IPS-18c (cell line): ENCODE data around the gene XRN2.

Experiments
- H3K4me3 ChIP-seq: 2 replicates; pipeline ENCODE4 v1.7.0; 2013; ENCODE audit warnings: low read depth, mild to moderate bottlenecking, low read length, moderate library complexity; ENCODE audit not compliant: insufficient read depth
- H3K9me3 ChIP-seq: one replicate; pipeline ENCODE4 v1.6.1; 2013; ENCODE audit warnings: mild to moderate bottlenecking, low read length, moderate library complexity; ENCODE audit not compliant: control insufficient read depth, insufficient read depth

XRN2 gene

DNA sequence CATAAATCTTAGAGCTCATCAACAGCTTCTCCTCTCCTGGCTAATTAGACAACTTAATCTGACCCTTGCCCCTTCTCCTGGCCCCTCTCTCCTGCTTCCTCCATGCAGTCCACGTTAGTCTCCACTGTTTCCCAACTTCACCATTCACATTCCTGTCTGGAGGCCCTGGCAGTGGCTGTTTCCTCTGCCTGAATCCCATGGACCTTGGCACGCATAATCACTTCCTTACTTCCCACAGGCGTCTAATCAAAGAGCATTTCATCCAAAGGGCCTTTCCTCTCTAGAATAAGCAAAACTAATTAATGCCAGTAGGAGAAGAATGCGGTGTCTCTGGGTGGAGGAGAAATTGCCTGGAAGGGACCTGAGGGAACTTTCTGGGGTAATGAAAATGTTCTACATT lies 16.4 kb upstream of the XRN2 start:
- Histone ChIP-seq H3K9me3 (no peaks in the 10 kb centered on the region), H3K4me3 (no peak overlapping the region)

DNA sequence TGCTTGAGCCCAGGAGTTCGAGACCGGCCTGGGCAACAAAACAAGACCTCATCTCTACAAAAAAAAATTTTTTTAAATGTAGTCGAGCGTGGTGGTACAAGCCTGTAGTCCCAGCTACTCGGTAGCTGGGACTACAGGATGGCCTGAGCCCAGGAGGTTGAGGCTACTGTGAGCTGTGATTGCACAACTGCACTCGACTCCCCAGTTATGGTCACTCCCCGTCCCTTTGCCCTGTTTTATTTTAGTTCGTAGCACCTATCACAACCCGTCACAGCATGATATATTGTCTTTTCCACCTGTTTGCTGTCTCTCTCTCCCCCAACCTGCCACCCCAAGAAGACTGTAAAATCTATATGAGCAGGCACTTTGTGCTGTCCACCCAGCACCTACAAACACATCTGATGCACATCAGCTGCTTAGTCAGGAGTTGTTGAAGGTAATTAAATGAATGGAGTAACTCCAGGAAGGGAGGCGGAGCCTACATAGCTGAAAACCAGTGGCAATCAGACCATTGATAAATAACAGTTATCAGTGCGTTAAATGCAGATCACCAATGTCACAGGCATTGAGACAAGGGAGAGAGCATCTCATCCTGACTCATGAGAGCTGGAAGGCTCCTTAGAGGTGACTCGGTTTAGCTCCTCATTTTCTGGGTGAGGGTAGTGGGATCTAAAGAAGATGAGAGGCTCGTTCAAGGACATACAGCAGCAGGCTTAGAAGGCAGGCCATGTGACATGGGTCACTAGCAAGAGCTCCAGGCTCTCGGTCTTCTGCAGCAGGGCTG lies 14.4 kb upstream of the XRN2 start:
- no peak overlapping the region for H3K4me3 ChIP-seq
- H3K9me3 ChIP-seq: no peaks in the 10 kb centered on the region

DNA sequence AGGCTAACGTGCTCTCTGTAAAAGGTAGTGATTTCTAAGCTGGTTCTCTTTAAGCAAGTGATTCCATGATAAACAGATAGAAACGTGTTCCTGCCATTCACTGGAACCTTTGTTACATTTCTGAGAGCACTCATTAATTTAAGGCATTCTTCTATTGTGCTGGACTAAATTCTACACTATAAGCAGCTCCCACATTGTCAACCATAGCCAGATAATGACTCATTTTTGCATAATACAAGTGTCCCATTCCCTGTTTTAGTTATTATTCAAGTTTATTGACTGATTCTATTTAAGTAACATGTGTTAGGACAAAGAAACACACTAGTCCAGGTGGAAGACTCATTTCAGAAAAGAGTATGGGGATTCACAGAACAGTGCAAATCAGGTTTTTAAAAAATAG lies 13.5 kb upstream of the XRN2 start:
- Histone ChIP-seq H3K4me3 (no peak overlapping the region), H3K9me3 (no peaks in the 10 kb centered on the region)

DNA sequence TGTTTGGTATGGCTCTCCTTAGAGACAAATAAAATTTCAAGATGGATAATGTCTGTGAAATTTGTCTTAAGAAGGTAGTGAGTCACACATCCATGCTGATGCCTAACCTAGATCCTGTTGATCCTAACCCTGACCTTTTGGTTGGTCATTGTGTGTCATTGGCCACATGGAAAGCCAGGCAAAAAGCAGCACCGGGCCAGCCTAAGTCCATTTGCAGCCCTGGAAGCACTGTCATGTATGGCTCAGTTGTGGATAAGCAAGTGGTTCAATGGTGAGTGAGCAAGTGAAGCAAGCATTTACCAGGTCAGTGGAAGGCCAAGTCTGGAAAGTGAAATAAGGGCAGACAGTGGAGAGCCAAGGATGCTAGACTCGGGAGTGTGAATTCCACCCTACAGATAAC lies 12.1 kb upstream of the XRN2 start:
- Histone ChIP-seq H3K4me3 (no peak overlapping the region), H3K9me3 (no peaks in the 10 kb centered on the region)

GRCh38 chr20:21294755-21295154 lies 8.4 kb upstream of the XRN2 start:
- H3K9me3 ChIP-seq: no peaks in the 10 kb centered on the region
- H3K4me3 ChIP-seq: no peak overlapping the region

- peak overlapping the region; percentile 95; the same call in 1 of the 2 replicates for H3K4me3 ChIP-seq
- H3K9me3 ChIP-seq: no peaks in the 10 kb centered on the region
Observed at GRCh38 chr20:21301940-21302663, 1.0 kb upstream of the XRN2 start.

GRCh38 chr20:21302664-21303060 lies 469 bp upstream of the XRN2 start:
- Histone ChIP-seq H3K9me3 (no peaks in the 10 kb centered on the region), H3K4me3 (peak overlapping the region; percentile 95)

DNA sequence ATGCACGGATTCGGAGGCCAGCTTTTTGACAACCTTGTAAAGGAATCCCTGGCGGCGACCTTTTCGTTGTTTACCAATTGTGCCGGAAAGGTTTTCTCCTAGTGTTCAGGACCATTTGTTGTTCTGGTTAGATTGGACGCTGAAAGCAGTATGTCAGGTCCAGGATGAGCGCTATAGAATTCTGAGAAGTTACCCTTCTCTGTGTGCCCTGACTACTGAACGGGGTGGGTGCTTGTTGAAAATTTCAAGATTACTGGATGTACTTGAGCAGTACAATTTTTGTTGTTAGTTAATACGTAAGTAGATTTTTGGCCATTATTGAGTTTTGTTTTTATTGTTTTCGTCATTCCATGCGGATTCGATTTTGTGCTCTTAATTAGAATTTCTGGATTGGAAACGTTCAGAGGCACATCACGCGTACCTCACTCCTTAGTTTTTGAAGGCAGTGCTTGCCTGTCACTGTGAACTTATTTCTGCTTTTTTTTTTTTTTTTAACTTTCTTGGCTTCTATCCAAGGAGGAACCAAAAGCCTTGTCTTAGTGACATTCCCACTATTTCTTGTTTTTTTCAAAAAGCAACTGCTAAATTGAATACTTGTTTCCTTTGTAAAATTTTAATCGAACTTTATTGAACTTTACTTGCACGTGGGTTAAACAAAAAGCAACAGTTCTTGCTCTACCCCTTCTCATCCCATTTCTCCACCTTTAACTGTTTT lies 898 bp downstream of the XRN2 start:
- Histone ChIP-seq H3K9me3 (no peaks in the 10 kb centered on the region), H3K4me3 (peak overlapping the region; percentile 95)

DNA sequence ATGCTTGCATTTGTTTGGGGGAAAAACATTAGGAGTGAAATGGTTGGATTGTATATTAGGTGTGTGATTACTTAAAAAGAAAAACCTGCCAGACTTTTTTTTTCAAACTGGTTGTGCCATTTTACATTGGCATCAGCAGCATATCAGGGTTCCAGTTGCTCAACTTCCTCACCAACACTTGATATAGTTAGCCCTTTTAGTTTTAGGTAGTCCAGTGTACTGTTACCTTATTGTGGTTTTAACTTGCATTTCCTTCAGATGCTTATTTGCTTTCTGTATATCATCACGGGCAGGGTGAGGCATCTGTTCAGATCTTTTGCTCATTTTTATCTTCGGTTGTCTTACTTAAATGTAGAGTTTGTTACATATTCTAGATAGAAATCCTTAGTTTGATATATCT lies 5.2 kb downstream of the XRN2 start:
- H3K4me3 ChIP-seq: no peak overlapping the region

DNA sequence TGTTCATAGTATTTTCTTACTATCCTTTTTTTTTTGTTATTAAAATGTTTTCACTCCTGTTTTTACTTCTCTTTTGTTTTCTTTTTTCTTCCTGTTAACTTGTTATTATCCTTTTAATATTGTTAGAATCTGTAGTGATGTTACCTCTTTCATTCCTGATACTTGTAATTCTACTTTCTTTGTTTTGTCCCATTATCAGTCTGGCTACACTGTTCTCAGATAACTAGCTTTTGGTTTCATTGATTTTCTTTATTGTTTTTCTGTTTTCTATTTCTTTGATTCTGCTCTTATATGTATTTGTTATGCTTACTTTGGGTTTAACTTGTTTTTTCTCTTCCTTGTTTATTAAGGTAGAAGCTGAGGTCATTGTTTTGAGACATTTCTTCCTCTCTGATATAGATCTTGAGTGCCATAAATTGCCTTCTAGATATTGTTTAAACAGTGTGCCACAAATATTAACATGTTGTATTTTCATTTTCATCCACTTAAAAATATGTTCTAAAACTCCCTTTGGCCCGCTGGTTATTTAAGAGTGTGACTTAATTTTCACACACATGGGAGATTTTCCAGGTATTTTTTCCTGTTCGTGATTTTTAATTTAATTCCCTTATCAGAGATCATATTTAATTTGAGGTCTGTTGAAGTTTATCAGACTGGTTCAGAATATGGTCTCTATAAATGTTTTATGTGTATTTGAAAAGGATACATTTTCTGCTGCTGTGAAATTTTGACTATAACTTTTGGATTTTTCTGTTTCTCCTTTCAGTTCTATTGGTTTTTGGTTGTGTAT lies 6.7 kb downstream of the XRN2 start:
- H3K4me3 ChIP-seq: no peak overlapping the region
- H3K9me3 ChIP-seq: no peaks in the 10 kb centered on the region

More for the DNA sequence above, 5.2 kb downstream of the XRN2 start:
- no peaks in the 10 kb centered on the region for H3K9me3 ChIP-seq

DNA sequence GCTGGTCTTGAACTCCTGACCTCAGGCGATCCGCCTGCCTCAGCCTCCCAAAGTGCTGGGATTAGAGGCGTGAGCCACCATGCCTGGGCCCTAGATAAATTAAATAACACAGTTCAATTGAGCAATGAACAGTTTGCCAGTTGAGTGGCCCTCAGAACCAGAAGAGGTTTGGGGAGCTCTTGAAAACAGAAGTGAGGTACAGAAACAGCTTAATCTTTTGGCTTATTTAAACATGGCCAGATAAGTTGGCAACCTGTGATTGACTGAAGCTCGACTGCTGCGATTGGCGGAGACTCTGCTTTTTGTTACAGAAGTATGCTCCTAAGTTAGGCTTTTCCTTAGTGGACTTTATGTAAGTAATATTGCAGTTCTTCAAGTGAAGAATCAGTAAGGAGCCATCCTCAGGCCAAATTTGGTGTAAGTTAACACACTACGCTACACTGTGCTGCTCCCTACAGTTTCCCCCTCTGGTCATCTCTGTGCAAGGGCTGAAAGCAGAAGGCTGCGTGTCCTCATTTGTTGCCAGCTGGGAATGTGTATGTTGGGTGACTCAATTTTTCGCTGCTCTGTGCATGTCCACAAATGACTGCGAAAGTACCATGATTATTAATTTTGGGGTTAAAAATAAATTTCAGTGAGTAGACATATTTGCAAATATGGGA lies 9.8 kb downstream of the XRN2 start:
- no peaks in the 10 kb centered on the region for H3K9me3 ChIP-seq

DNA sequence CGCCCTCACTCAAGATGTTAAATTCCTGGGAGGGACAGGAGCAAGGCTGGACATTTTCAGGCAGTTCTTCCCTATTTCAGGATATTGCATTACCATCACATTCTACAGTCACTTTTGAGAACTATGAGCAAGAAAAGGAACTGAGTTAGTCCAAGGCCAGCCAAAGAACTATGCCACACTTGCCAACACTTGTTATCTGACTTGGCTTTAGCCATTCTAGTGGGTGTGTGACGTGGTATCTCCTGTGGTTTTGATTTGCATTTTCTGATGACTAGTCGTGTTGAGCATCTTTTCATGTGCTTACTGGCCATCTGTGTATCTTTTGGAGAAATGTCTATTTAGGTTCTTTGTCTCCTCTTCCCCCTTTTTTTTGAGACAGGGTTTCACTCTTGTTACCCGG lies 12.0 kb downstream of the XRN2 start:
- H3K9me3 ChIP-seq: no peaks in the 10 kb centered on the region
- no peak overlapping the region for H3K4me3 ChIP-seq

More for the DNA sequence above, 9.8 kb downstream of the XRN2 start:
- H3K4me3 ChIP-seq: no peak overlapping the region

GRCh38 chr20:21322083-21322710 lies 19.1 kb downstream of the XRN2 start:
- no peak overlapping the region for H3K4me3 ChIP-seq
- H3K9me3 ChIP-seq: no peaks in the 10 kb centered on the region

GRCh38 chr20:21322921-21323331 lies 19.8 kb downstream of the XRN2 start:
- Histone ChIP-seq H3K4me3 (no peak overlapping the region), H3K9me3 (no peaks in the 10 kb centered on the region)

GRCh38 chr20:21323640-21324039 lies 20.5 kb downstream of the XRN2 start:
- Histone ChIP-seq H3K9me3 (no peaks in the 10 kb centered on the region), H3K4me3 (no peak overlapping the region)

DNA sequence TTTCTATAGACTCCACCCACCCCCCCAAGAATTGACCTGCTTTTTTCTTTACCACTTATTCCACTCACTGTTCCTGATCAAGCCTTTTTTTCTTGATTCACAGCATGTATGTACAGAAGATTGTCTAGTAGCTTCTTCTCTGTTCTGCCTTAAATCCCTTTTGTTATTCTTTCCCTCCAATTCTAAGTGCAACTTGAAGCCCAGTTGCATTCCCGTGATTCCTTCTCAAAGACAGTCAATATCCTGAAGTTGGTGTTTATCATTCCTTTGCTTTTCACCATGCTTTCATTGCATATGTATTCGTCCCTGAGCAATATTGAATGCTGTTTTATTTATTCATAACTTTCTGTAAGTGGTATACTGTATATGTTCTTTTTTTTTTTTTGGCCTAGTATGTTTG lies 21.0 kb downstream of the XRN2 start:
- H3K9me3 ChIP-seq: no peaks in the 10 kb centered on the region
- H3K4me3 ChIP-seq: no peak overlapping the region
